SK-N-SH (cell line): ENCODE data around the gene SLC13A2. TPM values are rescaled to one million over a fixed set of nuclear protein-coding genes. Genes with fewer than 3 reads are reported as not detected.

Experiments
- CTCF ChIA-PET: fragments of 300-600, 350-600 bp; formaldehyde crosslinking; extraction: SDS; loops from one replicate; lab custom pipeline; 2021; lab: Yijun Ruan, JAX
- POLR2A ChIA-PET: fragments of 350-600 bp; sonication (Branson Sonifier 250); formaldehyde crosslinking; extraction: SDS; loops from one replicate; lab custom pipeline; 2020; ENCODE audit warnings: antibody characterized with exemption, inconsistent platforms; lab: Yijun Ruan, JAX
- DNase-seq: peaks from one replicate; pipeline ENCODE4 v3.0.0; 2012
- H2AFZ ChIP-seq: fragments of 200-600 bp; sonication (generic); 2 replicates; pipeline ENCODE4 v1.8.1; 2016; ENCODE audit warnings: antibody characterized with exemption, mild to moderate bottlenecking, low read depth
- H3F3A ChIP-seq: fragments of 200-600 bp; sonication (generic); replicated peaks from 2 replicates; pipeline ENCODE3; 2016; ENCODE audit warnings: antibody characterized with exemption, mild to moderate bottlenecking; ENCODE audit not compliant: insufficient read depth
- H3K27ac ChIP-seq, 2 experiments: fragments of 200-500 bp in 1 of 2; fragments of 200-600 bp in 1 of 2; sonication (Bioruptor generic) in 1 of 2; sonication (generic), shearing (Covaris generic) in 1 of 2; 2 replicates each; pipeline versions ENCODE4 v1.5.1 to v1.6.1; 2014 to 2016; ENCODE audit warnings: low read depth in 2 of 2, inconsistent platforms in 1 of 2, low read length in 1 of 2, mild to moderate bottlenecking in 1 of 2, mixed read lengths in 1 of 2
- H3K27me3 ChIP-seq: fragments of 200-600 bp; sonication (generic), shearing (Covaris generic); 2 replicates; pipeline ENCODE4 v1.6.1; 2016; ENCODE audit warnings: mixed run types; ENCODE audit not compliant: insufficient read depth
- H3K36me3 ChIP-seq, 2 experiments: fragments of 200-500 bp in 1 of 2; fragments of 200-600 bp in 1 of 2; sonication (Bioruptor generic) in 1 of 2; sonication (generic) in 1 of 2; replicated peaks in 1 of 2; 2 replicates each; pipeline versions ENCODE3 to v1.5.1; 2014 to 2016; ENCODE audit warnings: low read length in 1 of 2, mild to moderate bottlenecking in 1 of 2; ENCODE audit not compliant: insufficient read depth in 2 of 2, control insufficient read depth in 1 of 2
- H3K4me1 ChIP-seq, 2 experiments: fragments of 200-500 bp in 1 of 2; fragments of 200-600 bp in 1 of 2; sonication (Bioruptor generic) in 1 of 2; sonication (generic), shearing (Covaris generic) in 1 of 2; 2 replicates each; pipeline versions ENCODE4 v1.5.1 to v1.6.1; 2014 to 2016; ENCODE audit warnings: low read depth in 1 of 2, low read length in 1 of 2, mixed run types in 1 of 2; ENCODE audit not compliant: insufficient read depth in 2 of 2, control insufficient read depth in 1 of 2
- H3K4me2 ChIP-seq: fragments of 200-600 bp; sonication (generic), shearing (Covaris generic); 2 replicates; pipeline ENCODE4 v1.6.1; 2017; ENCODE audit warnings: mixed run types
- H3K4me3 ChIP-seq, 2 experiments: fragments of 200-500 bp in 1 of 2; fragments of 200-600 bp in 1 of 2; sonication (Bioruptor generic) in 1 of 2; sonication (generic), shearing (Covaris generic) in 1 of 2; 2 replicates each; pipeline versions ENCODE4 v1.5.1 to v1.8.1; 2014 to 2016; ENCODE audit warnings: low read depth in 2 of 2, inconsistent platforms in 1 of 2, low read length in 1 of 2, mild to moderate bottlenecking in 1 of 2, mixed read lengths in 1 of 2, moderate library complexity in 1 of 2
- H3K79me2 ChIP-seq: fragments of 200-600 bp; sonication (generic); 2 replicates; pipeline ENCODE4 v1.8.1; 2017; ENCODE audit warnings: mild to moderate bottlenecking; ENCODE audit not compliant: insufficient read depth
- H3K9ac ChIP-seq: fragments of 200-600 bp; sonication (generic); 2 replicates; pipeline ENCODE4 v1.6.1; 2017; ENCODE audit warnings: mixed run types
- H3K9me2 ChIP-seq: fragments of 200-600 bp; sonication (generic); 2 replicates; pipeline ENCODE4 v1.6.1; 2017; ENCODE audit warnings: mixed run types
- H3K9me3 ChIP-seq: fragments of 200-600 bp; sonication (generic); 2 replicates; pipeline ENCODE4 v1.6.1; 2017; ENCODE audit warnings: mixed run types, mild to moderate bottlenecking, moderate library complexity
- H4K20me1 ChIP-seq: fragments of 200-600 bp; sonication (generic); 2 replicates; pipeline ENCODE4 v1.6.1; 2017; ENCODE audit warnings: mild to moderate bottlenecking, mixed run types; ENCODE audit not compliant: insufficient read depth
- MEF2A ChIP-seq: IDR thresholded peaks from 2 replicates; pipeline ENCODE4 v1.4.0; 2012; ENCODE audit warnings: low read depth, borderline replicate concordance
- TCF12 ChIP-seq: IDR thresholded peaks from 2 replicates; pipeline ENCODE4 v1.4.0; 2012
- WGBS: methylation state at CpG from one replicate; pipeline ENCODE4 v1.1.6; 2017; ENCODE audit warnings: low lambda C conversion rate; 5-methylcytosine and 5-hydroxymethylcytosine counted together
- polyA plus RNA-seq, 3 experiments: library from polyadenylated mRNA; depleted of rRNA; stranded (reverse); fragments of >200 nt; gene quantifications; 2 replicates each; pipeline ENCODE4 v1.2.3, GENCODE V29; 2012
- TF ChIP-seq, protein P1 (sequence below): IDR thresholded peaks from 2 replicates; pipeline ENCODE4 v1.6.1; 2012; ENCODE audit warnings: mild to moderate bottlenecking, low read depth, low read length, moderate library complexity
- TF ChIP-seq, protein P2 (sequence below): IDR thresholded peaks from 2 replicates; pipeline ENCODE4 v1.4.0; 2012; ENCODE audit warnings: low read depth, borderline replicate concordance
- TF ChIP-seq, protein P3 (sequence below): IDR thresholded peaks from 2 replicates; pipeline ENCODE4; 2012
- TF ChIP-seq, protein P4 (sequence below): fragments of 200-600 bp; sonication (generic); IDR thresholded peaks from 2 replicates; pipeline ENCODE4 v1.6.1; 2017; ENCODE audit warnings: antibody characterized with exemption, mild to moderate bottlenecking, moderate library complexity

The SLC13A2 gene
- polyA plus RNA-seq, 1 of the 3 experiments (the other 2 are of a cell fraction): not detected

DNA sequence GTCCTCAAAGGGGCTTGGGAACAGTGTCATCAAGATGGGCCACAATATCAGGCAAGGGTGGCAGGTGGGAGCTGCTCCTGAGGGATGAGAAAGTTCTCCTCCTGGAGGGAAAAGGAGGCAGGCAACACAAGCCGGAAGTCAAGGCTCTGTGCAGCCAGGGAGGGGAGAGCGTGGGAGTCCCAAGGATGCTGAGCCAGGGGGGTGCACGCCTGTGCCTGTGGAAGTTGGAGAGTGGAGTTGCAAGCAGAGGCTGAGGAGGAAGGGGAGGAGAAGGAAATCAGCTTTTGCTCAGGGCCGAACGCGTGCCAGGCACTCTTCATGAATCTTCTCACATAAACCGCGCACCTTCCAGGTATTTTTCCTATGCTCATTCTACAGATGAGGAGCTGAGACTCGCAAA is 7.4 kb upstream of the SLC13A2 start (continued):
- TF ChIP-seq, protein P1, sequence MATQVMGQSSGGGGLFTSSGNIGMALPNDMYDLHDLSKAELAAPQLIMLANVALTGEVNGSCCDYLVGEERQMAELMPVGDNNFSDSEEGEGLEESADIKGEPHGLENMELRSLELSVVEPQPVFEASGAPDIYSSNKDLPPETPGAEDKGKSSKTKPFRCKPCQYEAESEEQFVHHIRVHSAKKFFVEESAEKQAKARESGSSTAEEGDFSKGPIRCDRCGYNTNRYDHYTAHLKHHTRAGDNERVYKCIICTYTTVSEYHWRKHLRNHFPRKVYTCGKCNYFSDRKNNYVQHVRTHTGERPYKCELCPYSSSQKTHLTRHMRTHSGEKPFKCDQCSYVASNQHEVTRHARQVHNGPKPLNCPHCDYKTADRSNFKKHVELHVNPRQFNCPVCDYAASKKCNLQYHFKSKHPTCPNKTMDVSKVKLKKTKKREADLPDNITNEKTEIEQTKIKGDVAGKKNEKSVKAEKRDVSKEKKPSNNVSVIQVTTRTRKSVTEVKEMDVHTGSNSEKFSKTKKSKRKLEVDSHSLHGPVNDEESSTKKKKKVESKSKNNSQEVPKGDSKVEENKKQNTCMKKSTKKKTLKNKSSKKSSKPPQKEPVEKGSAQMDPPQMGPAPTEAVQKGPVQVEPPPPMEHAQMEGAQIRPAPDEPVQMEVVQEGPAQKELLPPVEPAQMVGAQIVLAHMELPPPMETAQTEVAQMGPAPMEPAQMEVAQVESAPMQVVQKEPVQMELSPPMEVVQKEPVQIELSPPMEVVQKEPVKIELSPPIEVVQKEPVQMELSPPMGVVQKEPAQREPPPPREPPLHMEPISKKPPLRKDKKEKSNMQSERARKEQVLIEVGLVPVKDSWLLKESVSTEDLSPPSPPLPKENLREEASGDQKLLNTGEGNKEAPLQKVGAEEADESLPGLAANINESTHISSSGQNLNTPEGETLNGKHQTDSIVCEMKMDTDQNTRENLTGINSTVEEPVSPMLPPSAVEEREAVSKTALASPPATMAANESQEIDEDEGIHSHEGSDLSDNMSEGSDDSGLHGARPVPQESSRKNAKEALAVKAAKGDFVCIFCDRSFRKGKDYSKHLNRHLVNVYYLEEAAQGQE: no peak
- TF ChIP-seq, protein P2, sequence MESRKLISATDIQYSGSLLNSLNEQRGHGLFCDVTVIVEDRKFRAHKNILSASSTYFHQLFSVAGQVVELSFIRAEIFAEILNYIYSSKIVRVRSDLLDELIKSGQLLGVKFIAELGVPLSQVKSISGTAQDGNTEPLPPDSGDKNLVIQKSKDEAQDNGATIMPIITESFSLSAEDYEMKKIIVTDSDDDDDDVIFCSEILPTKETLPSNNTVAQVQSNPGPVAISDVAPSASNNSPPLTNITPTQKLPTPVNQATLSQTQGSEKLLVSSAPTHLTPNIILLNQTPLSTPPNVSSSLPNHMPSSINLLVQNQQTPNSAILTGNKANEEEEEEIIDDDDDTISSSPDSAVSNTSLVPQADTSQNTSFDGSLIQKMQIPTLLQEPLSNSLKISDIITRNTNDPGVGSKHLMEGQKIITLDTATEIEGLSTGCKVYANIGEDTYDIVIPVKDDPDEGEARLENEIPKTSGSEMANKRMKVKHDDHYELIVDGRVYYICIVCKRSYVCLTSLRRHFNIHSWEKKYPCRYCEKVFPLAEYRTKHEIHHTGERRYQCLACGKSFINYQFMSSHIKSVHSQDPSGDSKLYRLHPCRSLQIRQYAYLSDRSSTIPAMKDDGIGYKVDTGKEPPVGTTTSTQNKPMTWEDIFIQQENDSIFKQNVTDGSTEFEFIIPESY: no peak
- TF ChIP-seq, protein P3, sequence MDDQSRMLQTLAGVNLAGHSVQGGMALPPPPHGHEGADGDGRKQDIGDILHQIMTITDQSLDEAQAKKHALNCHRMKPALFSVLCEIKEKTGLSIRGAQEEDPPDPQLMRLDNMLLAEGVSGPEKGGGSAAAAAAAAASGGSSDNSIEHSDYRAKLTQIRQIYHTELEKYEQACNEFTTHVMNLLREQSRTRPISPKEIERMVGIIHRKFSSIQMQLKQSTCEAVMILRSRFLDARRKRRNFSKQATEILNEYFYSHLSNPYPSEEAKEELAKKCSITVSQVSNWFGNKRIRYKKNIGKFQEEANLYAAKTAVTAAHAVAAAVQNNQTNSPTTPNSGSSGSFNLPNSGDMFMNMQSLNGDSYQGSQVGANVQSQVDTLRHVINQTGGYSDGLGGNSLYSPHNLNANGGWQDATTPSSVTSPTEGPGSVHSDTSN: no peak
- TF ChIP-seq TCF12: no peak
- TF ChIP-seq, protein P4, sequence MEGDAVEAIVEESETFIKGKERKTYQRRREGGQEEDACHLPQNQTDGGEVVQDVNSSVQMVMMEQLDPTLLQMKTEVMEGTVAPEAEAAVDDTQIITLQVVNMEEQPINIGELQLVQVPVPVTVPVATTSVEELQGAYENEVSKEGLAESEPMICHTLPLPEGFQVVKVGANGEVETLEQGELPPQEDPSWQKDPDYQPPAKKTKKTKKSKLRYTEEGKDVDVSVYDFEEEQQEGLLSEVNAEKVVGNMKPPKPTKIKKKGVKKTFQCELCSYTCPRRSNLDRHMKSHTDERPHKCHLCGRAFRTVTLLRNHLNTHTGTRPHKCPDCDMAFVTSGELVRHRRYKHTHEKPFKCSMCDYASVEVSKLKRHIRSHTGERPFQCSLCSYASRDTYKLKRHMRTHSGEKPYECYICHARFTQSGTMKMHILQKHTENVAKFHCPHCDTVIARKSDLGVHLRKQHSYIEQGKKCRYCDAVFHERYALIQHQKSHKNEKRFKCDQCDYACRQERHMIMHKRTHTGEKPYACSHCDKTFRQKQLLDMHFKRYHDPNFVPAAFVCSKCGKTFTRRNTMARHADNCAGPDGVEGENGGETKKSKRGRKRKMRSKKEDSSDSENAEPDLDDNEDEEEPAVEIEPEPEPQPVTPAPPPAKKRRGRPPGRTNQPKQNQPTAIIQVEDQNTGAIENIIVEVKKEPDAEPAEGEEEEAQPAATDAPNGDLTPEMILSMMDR: no peak

DNA sequence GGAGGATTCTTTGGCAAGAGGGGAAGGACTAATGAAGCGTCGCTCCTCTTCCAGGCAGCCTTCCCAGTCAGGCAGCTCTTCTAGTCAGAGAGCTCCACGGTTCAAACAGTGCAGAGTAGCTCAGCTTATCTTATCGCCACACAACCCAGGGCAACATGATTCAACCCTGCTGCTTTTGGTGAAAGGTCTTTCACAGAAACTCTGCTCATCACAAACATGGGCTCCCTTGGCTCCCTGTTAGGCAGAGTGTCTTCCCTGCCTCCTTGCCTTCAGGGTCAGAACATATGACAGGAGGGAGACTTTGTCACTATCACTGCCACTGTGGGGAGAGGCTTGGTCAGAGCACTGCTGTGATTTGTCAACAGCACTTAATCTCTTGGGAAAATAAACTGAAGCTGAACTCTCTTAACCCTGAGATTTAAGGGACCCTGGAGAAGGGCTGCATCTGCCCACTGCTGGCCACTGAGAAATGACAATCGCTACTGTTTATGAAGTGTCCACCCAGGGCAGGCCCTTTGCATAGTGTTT is 6.9 kb upstream of the SLC13A2 start:
- Histone ChIP-seq H3K79me2 (no peaks in the 10 kb centered on the region), H3K27me3 (peaks cover 21% of the 10 kb centered on the region; the same call in 1 of the 2 replicates), H3K4me3 (no peak overlapping the region), H3K27ac (no peak overlapping the region), H3K4me2 (no peak overlapping the region), H3K9ac (no peak overlapping the region), H3K4me1 (peaks cover 0 to 6% of the 10 kb centered on the region in 2 experiments; a peak in 1 of 4 replicates), H2AFZ (no peak overlapping the region), H4K20me1 (no peaks in the 10 kb centered on the region), H3K9me3 (no peaks in the 10 kb centered on the region), H3K9me2 (no peaks in the 10 kb centered on the region), H3K36me3 (no peaks in the 10 kb centered on the region), H3F3A (no peaks in the 10 kb centered on the region)
- peak; percentile 35 for DNase-seq
- TF ChIP-seq MEF2A: no peak
- POLR2A ChIA-PET: no interaction called here
- CTCF ChIA-PET: interaction anchor here (0.8 to 1.6 kb wide), 4 partner anchors 17 to 50 kb away, joined by 3 to 4 read pairs (median 4); no protein-coding TSS in a partner anchor
- WGBS: 41% methylated on average over 5 of the region's 5 CpGs
